Measurements from ENCODE around the gene SPRED1. TPM values are rescaled to one million over a fixed set of nuclear protein-coding genes. Genes with fewer than 3 reads are reported as not detected.

Gene SPRED1
- total and polyA plus RNA-seq, 2 of the 13 experiments (the other 11 are each of a cell fraction or from before 2014, with no cell fraction given), result 3.8 to 9.6 TPM

DNA sequence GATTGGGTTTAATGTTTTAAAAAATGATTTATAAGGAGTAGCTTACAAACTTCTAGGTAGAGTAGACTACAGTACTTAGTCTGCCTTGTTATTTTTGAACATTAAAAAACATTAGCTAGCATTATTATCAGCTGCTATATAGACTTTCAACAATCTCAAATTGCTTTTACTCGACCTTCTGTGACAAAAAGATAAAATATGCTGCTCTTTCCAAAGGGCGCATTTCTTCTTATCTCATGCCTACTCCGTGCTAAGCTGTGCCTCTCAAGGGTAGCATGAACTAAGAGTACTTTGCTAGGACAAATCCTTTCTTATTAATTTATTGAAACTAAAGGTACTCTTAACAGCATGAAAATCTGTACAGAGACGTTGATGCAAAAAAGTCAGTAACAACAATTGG lies 71.3 kb downstream of the SPRED1 start (continued):
- no peak for TF ChIP-seq ZNF570 (CRISPR knock-in tag; IDR thresholded peaks at IDR 0.05; ENCODE audit: borderline replicate concordance)
- no peak for TF ChIP-seq SALL2 (CRISPR knock-in tag; IDR thresholded peaks at IDR 0.05)
- TF ChIP-seq NFATC3 (CRISPR knock-in tag; IDR thresholded peaks at IDR 0.05), result no peak

DNA sequence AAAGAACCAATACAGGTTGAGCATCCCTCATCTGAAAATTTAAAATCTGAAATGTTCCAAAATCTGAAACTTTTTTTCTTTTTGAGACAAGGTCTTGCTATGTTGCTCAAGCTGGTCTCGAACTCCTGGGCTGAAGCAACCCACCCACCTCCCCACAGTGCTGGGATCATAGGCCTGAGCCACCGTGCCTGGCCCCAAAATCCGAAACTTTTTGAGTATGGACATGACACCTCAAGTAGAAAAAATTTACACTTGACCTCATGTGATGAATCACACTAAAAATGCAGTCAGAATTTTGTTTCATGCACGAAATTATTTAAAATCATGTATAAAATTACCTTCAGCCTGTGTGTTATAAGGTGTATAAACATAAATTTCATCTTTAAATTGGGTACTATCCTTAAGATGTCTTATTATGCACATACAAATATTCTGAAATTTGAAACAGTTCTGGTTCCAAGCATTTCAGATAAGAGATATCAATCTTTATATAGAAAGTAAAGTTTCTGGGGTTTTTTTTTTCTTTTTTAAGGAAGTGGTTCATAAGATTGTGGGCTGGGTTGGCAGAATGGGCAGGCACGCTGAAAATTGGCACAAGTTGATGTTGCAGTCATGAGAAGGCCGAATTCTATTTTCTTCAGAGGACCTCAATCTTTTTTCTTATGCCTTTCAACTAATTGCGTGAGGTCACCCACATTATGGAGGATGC lies 72.5 kb downstream of the SPRED1 start:
- no peak for TF ChIP-seq ZNF496 (CRISPR knock-in tag; IDR thresholded peaks at IDR 0.05; ENCODE audit: insufficient replicate concordance)
- TF ChIP-seq ZNF83 (CRISPR knock-in tag; IDR thresholded peaks at IDR 0.05; ENCODE audit: borderline replicate concordance), result no peak
- TF ChIP-seq ZNF883 (CRISPR knock-in tag; IDR thresholded peaks at IDR 0.05; ENCODE audit: not compliant biosample characterization), result no peak
- no peak for TF ChIP-seq JARID2 (CRISPR knock-in tag; IDR thresholded peaks at IDR 0.05; ENCODE audit: insufficient replicate concordance)
- TF ChIP-seq ZNF274 (CRISPR knock-in tag; IDR thresholded peaks at IDR 0.05), result no peak
- TF ChIP-seq ZNF788 (CRISPR knock-in tag; IDR thresholded peaks at IDR 0.05; ENCODE audit: borderline replicate concordance), result no peak
- no peak for TF ChIP-seq IKZF4 (CRISPR knock-in tag; IDR thresholded peaks at IDR 0.05; ENCODE audit: borderline replicate concordance, low read depth, not compliant biosample characterization)
- TF ChIP-seq, protein P1, sequence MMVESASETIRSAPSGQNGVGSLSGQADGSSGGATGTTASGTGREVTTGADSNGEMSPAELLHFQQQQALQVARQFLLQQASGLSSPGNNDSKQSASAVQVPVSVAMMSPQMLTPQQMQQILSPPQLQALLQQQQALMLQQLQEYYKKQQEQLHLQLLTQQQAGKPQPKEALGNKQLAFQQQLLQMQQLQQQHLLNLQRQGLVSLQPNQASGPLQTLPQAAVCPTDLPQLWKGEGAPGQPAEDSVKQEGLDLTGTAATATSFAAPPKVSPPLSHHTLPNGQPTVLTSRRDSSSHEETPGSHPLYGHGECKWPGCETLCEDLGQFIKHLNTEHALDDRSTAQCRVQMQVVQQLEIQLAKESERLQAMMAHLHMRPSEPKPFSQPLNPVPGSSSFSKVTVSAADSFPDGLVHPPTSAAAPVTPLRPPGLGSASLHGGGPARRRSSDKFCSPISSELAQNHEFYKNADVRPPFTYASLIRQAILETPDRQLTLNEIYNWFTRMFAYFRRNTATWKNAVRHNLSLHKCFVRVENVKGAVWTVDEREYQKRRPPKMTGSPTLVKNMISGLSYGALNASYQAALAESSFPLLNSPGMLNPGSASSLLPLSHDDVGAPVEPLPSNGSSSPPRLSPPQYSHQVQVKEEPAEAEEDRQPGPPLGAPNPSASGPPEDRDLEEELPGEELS (CRISPR knock-in tag; IDR thresholded peaks at IDR 0.05), result no peak
- TF ChIP-seq IKZF1 (IDR thresholded peaks at IDR 0.05), result no peak
- no peak for TF ChIP-seq EED (CRISPR knock-in tag; IDR thresholded peaks at IDR 0.05)
- no peak for TF ChIP-seq ZSCAN21 (CRISPR knock-in tag; IDR thresholded peaks at IDR 0.05; ENCODE audit: borderline replicate concordance)
- TF ChIP-seq KAT2B (IDR thresholded peaks at IDR 0.05; ENCODE audit: borderline replicate concordance, low read depth, low read length), result no peak
- intact Hi-C loops (cut with micrococcal nuclease; ENCODE audit: unreplicated experiment), result no loop called here
- Histone ChIP-seq H3K9me3 (ENCODE audit: low read length) (no peaks in the 10 kb centered on the region), H3K4me1 (ENCODE audit: insufficient read depth, low read length) (no peaks in the 10 kb centered on the region), H3K36me3 (replicated peaks in 1 of 2; ENCODE audit: control insufficient read depth in 1 of 2, insufficient read depth in 2 of 2, low read length in 2 of 2) (peaks cover 1 to 35% of the 10 kb centered on the region in 2 experiments), H3K27me3 (ENCODE audit: control insufficient read depth in 1 of 2, insufficient read depth in 2 of 2, low read length in 2 of 2) (no peaks in the 10 kb centered on the region), H3K79me2 (ENCODE audit: insufficient read depth, low read length) (no peaks in the 10 kb centered on the region), H3K9ac (ENCODE audit: insufficient read depth, low read depth, low read length) (no peak overlapping the region), H4K20me1 (ENCODE audit: insufficient read depth, low read length) (no peaks in the 10 kb centered on the region), H2AFZ (ENCODE audit: low read length) (no peak overlapping the region), H3K27ac (ENCODE audit: extremely low read length, insufficient read depth, low read length) (no peak overlapping the region), H3K4me2 (ENCODE audit: low read depth, low read length) (no peak overlapping the region), H3K4me3 (replicated peaks in 1 of 3; ENCODE audit: insufficient read depth in 1 of 3, low read depth in 2 of 3, low read length in 3 of 3) (no peak overlapping the region)
- ATAC-seq (no peak), DNase-seq (ENCODE audit: low spot score) (no peak), FAIRE-seq (no peak)
- in situ Hi-C loops (cut with HindIII; ENCODE audit: extremely low pct_ligation_motif_present, low pct_unique_long_range_greater_than_20kb), result no loop called here
- CTCF ChIA-PET (ENCODE audit: low intra/inter-chr PET ratio, low total read pairs), result no interaction called here
- BruUV-seq (replicated peaks), result no TSS peak
- POLR2A ChIA-PET, result no interaction called here
- WGBS (ENCODE audit: low lambda C conversion rate), result over 99% methylated on average over 7 of the region's 7 CpGs

Data from HepG2 (cell line).